ENCODE data around the gene FNBP1L. TPM values are rescaled to one million over a fixed set of nuclear protein-coding genes. Genes with fewer than 3 reads are reported as not detected.

FNBP1L gene
- total RNA-seq, 1 donor from 2014 or later: 57.8 TPM

DNA sequence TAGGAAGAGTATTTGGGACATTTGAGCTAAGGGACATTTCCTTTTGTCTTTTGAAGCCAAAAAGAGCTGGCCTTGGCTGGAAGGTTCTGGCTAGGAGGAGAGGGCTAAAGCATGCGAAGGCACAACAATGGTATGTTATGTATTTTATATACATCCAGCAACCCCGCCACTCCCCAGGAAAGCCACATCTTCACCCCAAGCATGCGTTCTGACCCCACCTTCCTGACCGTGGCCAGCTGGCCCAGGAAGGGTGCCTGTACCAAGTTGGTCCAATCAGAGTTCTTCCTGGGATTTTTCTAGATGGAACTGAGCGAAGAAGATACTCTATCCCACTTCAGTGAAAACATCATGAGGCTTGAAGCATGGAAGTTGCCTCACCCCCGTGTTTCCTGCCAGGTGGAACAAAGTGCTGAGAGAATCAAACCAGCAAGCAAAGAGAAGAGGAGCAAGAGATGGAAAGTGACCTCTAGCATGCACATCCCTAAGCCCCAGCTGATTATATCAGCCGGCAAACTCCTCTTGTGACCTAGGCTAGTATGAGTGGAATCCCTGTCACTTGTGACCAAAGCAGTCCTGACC lies 151.0 kb downstream of the FNBP1L start:
- Histone ChIP-seq H2AFZ (ENCODE audit: low read depth, low read length) (no peak overlapping the region), H3K4me2 (ENCODE audit: low read length) (no peak overlapping the region), H4K20me1 (ENCODE audit: insufficient read depth, low read length) (peaks cover 96% of the 10 kb centered on the region), H3K27me3 (ENCODE audit: insufficient read depth, low read length) (no peaks in the 10 kb centered on the region), H3K4me3 (ENCODE audit: insufficient read depth, low read depth, low read length) (no peak overlapping the region), H3K79me2 (ENCODE audit: insufficient read depth, low read length) (peaks cover 100% of the 10 kb centered on the region), H3K9ac (ENCODE audit: low read length) (no peak overlapping the region), H3K4me1 (ENCODE audit: insufficient read depth, low read length) (peaks cover 27% of the 10 kb centered on the region), H3K27ac (ENCODE audit: low read depth, low read length) (no peak overlapping the region), H3K36me3 (ENCODE audit: insufficient read depth, low read length) (no peaks in the 10 kb centered on the region), H3K9me3 (ENCODE audit: insufficient read depth, low read depth, low read length) (no peaks in the 10 kb centered on the region)
- no peaks in the 10 kb centered on the region for H3K9me3 Mint-ChIP-seq (ENCODE audit: unreplicated experiment)
- H3K36me3 Mint-ChIP-seq (ENCODE audit: low read depth, unreplicated experiment): peaks cover 6% of the 10 kb centered on the region
- no peaks in the 10 kb centered on the region for H3K27me3 Mint-ChIP-seq (ENCODE audit: low read depth, unreplicated experiment)
- H3K27ac Mint-ChIP-seq (ENCODE audit: unreplicated experiment): peak overlapping the region; percentile 19
- H3K4me1 Mint-ChIP-seq (ENCODE audit: low read depth, unreplicated experiment): peaks cover 32% of the 10 kb centered on the region
- no peak overlapping the region for H3K4me3 Mint-ChIP-seq (ENCODE audit: unreplicated experiment)
- DNase-seq (ENCODE audit: low read depth) (no peak), FAIRE-seq (no peak)
- TF ChIP-seq EZH2 (IDR thresholded peaks at IDR 0.05; ENCODE audit: insufficient read depth, low read length): no peak
- TF ChIP-seq, protein P1, sequence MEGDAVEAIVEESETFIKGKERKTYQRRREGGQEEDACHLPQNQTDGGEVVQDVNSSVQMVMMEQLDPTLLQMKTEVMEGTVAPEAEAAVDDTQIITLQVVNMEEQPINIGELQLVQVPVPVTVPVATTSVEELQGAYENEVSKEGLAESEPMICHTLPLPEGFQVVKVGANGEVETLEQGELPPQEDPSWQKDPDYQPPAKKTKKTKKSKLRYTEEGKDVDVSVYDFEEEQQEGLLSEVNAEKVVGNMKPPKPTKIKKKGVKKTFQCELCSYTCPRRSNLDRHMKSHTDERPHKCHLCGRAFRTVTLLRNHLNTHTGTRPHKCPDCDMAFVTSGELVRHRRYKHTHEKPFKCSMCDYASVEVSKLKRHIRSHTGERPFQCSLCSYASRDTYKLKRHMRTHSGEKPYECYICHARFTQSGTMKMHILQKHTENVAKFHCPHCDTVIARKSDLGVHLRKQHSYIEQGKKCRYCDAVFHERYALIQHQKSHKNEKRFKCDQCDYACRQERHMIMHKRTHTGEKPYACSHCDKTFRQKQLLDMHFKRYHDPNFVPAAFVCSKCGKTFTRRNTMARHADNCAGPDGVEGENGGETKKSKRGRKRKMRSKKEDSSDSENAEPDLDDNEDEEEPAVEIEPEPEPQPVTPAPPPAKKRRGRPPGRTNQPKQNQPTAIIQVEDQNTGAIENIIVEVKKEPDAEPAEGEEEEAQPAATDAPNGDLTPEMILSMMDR (IDR thresholded peaks at IDR 0.05; ENCODE audit: insufficient read depth, low read depth, low read length): no peak

DNA sequence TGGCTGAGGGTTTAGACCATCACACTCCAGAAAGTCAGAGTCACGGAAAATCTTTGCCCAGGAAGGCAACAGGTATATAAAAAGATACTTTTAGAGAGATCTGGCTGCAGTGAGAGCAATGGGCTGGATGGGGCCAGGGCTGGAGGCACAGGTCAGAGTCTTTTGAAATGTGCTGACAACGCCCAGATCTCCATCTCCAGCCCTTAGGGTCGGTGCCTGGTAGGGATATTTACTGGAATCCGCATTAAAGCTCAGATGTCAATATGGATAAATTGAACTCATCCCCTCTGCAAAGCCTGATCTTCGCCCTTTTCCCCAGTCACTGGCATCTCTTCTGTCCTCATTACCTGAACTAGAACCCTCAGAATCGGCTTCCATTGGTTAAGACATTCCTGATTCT lies 151.6 kb downstream of the FNBP1L start:
- Histone ChIP-seq H3K9me3 (ENCODE audit: insufficient read depth, low read depth, low read length) (no peaks in the 10 kb centered on the region), H3K4me3 (ENCODE audit: insufficient read depth, low read depth, low read length) (no peak overlapping the region), H3K4me1 (ENCODE audit: insufficient read depth, low read length) (peaks cover 23% of the 10 kb centered on the region), H3K79me2 (ENCODE audit: insufficient read depth, low read length) (peaks cover 100% of the 10 kb centered on the region), H3K4me2 (ENCODE audit: low read length) (no peak overlapping the region), H3K27me3 (ENCODE audit: insufficient read depth, low read length) (no peaks in the 10 kb centered on the region), H3K27ac (ENCODE audit: low read depth, low read length) (no peak overlapping the region), H4K20me1 (ENCODE audit: insufficient read depth, low read length) (peaks cover 91% of the 10 kb centered on the region), H2AFZ (ENCODE audit: low read depth, low read length) (no peak overlapping the region), H3K36me3 (ENCODE audit: insufficient read depth, low read length) (no peaks in the 10 kb centered on the region), H3K9ac (ENCODE audit: low read length) (no peak overlapping the region)
- Mint-ChIP-seq H3K36me3 (ENCODE audit: low read depth, unreplicated experiment) (peaks cover 5% of the 10 kb centered on the region), H3K27ac (ENCODE audit: unreplicated experiment) (peak overlapping the region; percentile 19), H3K9me3 (ENCODE audit: unreplicated experiment) (no peaks in the 10 kb centered on the region), H3K4me3 (ENCODE audit: unreplicated experiment) (no peak overlapping the region), H3K4me1 (ENCODE audit: low read depth, unreplicated experiment) (peaks cover 28% of the 10 kb centered on the region), H3K27me3 (ENCODE audit: low read depth, unreplicated experiment) (no peaks in the 10 kb centered on the region)
- TF ChIP-seq, protein P1 (IDR thresholded peaks at IDR 0.05; ENCODE audit: insufficient read depth, low read depth, low read length): no peak
- no peak for TF ChIP-seq EZH2 (IDR thresholded peaks at IDR 0.05; ENCODE audit: insufficient read depth, low read length)
- DNase-seq (ENCODE audit: low read depth): no peak
- no peak for FAIRE-seq

DNA sequence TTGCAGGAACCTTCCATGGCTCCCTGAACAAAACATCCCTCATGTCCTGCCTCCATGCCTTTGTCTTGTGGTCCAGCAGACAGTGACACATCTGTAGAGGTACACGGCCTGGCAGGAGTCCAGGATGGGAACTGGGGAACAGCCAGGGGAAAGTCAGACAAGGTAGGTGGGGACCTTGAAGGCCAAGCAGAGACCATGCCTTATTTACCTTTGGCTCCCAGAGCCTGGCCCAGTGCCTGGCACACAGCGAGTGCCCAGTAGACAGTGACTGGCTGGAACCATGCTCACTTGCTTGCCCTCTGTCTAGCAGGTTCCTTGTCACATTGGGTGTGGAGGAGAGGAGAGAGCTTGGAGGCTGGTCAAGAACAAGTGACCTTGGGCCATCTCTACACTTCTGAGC lies 152.7 kb downstream of the FNBP1L start:
- Mint-ChIP-seq H3K4me3 (ENCODE audit: unreplicated experiment) (no peak overlapping the region), H3K27me3 (ENCODE audit: low read depth, unreplicated experiment) (no peaks in the 10 kb centered on the region), H3K4me1 (ENCODE audit: low read depth, unreplicated experiment) (peaks cover 28% of the 10 kb centered on the region), H3K36me3 (ENCODE audit: low read depth, unreplicated experiment) (peaks cover 5% of the 10 kb centered on the region), H3K9me3 (ENCODE audit: unreplicated experiment) (no peaks in the 10 kb centered on the region), H3K27ac (ENCODE audit: unreplicated experiment) (no peak overlapping the region)
- H3K4me2 ChIP-seq (ENCODE audit: low read length): no peak overlapping the region
- H3K27ac ChIP-seq (ENCODE audit: low read depth, low read length): no peak overlapping the region
- no peaks in the 10 kb centered on the region for H3K9me3 ChIP-seq (ENCODE audit: insufficient read depth, low read depth, low read length)
- DNase-seq (ENCODE audit: low read depth) (no peak), FAIRE-seq (no peak)
- no peak overlapping the region for H3K9ac ChIP-seq (ENCODE audit: low read length)
- TF ChIP-seq EZH2 (IDR thresholded peaks at IDR 0.05; ENCODE audit: insufficient read depth, low read length): no peak
- TF ChIP-seq, protein P1 (IDR thresholded peaks at IDR 0.05; ENCODE audit: insufficient read depth, low read depth, low read length): no peak
- peaks cover 27% of the 10 kb centered on the region for H3K4me1 ChIP-seq (ENCODE audit: insufficient read depth, low read length)
- no peaks in the 10 kb centered on the region for H3K27me3 ChIP-seq (ENCODE audit: insufficient read depth, low read length)
- H3K36me3 ChIP-seq (ENCODE audit: insufficient read depth, low read length): no peaks in the 10 kb centered on the region
- H3K79me2 ChIP-seq (ENCODE audit: insufficient read depth, low read length): peaks cover 99% of the 10 kb centered on the region
- H3K4me3 ChIP-seq (ENCODE audit: insufficient read depth, low read depth, low read length): no peak overlapping the region
- peaks cover 91% of the 10 kb centered on the region for H4K20me1 ChIP-seq (ENCODE audit: insufficient read depth, low read length)
- no peak overlapping the region for H2AFZ ChIP-seq (ENCODE audit: low read depth, low read length)

Measured in astrocyte (in vitro differentiated cells and primary cell).